GM12878 (cell line): Measurements from ENCODE around the gene PROCA1. TPM values are rescaled to one million over a fixed set of nuclear protein-coding genes. Genes with fewer than 3 reads are reported as not detected.

Experiments used
- ATAC-seq: fragments of 200-7000 bp; cut with Tn5 transposase; 3 replicates; pipeline ENCODE4 v1.9.1; 2020; ENCODE audit warnings: mild to moderate bottlenecking, moderate library complexity
- BruUV-seq: library from RNA; stranded (reverse); fragments of 400-500 nt; replicated peaks from 2 replicates; lab custom pipeline; 2021; lab: Mats Ljungman, UMichigan
- CTCF ChIA-PET: fragments of 300-600 bp; sonication (Branson Sonifier 250); formaldehyde crosslinking; extraction: SDS; loops from one replicate; lab custom pipeline; 2021; ENCODE audit warnings: inconsistent platforms; lab: Yijun Ruan, JAX
- POLR2A ChIA-PET: fragments of 350-600 bp; formaldehyde crosslinking; extraction: SDS; loops from one replicate; lab custom pipeline; 2021; ENCODE audit warnings: inconsistent platforms; lab: Charles Lee
- RAD21 ChIA-PET: fragments of 300-600 bp; sonication (Branson Sonifier 250); formaldehyde crosslinking; loops from one replicate; lab custom pipeline; 2023; ENCODE audit warnings: antibody characterized with exemption; ENCODE audit not compliant: unreplicated experiment; lab: Charles Lee
- SMC1A ChIA-PET: fragments of 300-600 bp; sonication (Branson Sonifier 250); formaldehyde crosslinking; loops from one replicate; lab custom pipeline; 2023; ENCODE audit not compliant: unreplicated experiment, uncharacterized antibody; lab: Charles Lee
- DNase-seq: peaks from one replicate; pipeline ENCODE4 v3.0.0-alpha.2; 2011; ENCODE audit warnings: low read depth, low spot score
- FAIRE-seq: peaks from 3 replicates; lab custom pipeline; 2011; peaks lifted over from hg19 to GRCh38; lab: Jason Lieb, UNC
- H2AFZ ChIP-seq: 2 replicates; pipeline ENCODE4 v1.6.0; 2011; ENCODE audit warnings: low read depth, low read length, control low read depth; ENCODE audit not compliant: control insufficient read depth
- H3K27ac ChIP-seq: 2 replicates; pipeline ENCODE4 v1.5.1; 2011; ENCODE audit warnings: control low read depth; ENCODE audit not compliant: control insufficient read depth, insufficient read depth
- H3K27me3 ChIP-seq, 2 experiments: replicated peaks in 1 of 2; 2 replicates each; pipeline versions ENCODE4 v1.6.0 to v1.6.1; 2011; ENCODE audit warnings: low read length in 1 of 2; ENCODE audit not compliant: control insufficient read depth in 2 of 2, insufficient read depth in 2 of 2
- H3K36me3 ChIP-seq, 2 experiments: 2 replicates each; pipeline ENCODE4 v1.5.1; 2011; ENCODE audit warnings: low read length in 1 of 2; ENCODE audit not compliant: control insufficient read depth in 2 of 2, insufficient read depth in 2 of 2
- H3K4me1 ChIP-seq: 2 replicates; pipeline ENCODE4 v1.6.1; 2011; ENCODE audit warnings: mild to moderate bottlenecking, low read length, moderate library complexity, mixed read lengths; ENCODE audit not compliant: control insufficient read depth, insufficient read depth
- H3K4me2 ChIP-seq: 2 replicates; pipeline ENCODE4 v1.6.0; 2011; ENCODE audit warnings: control low read depth; ENCODE audit not compliant: control insufficient read depth, insufficient read depth
- H3K4me3 ChIP-seq: fragments of 200-600 bp; sonication (generic); 2 replicates; pipeline ENCODE4 v1.5.1; 2016
- H3K79me2 ChIP-seq: 2 replicates; pipeline ENCODE4 v1.6.0; 2011; ENCODE audit warnings: low read length; ENCODE audit not compliant: control insufficient read depth, insufficient read depth
- H3K9ac ChIP-seq: 2 replicates; pipeline ENCODE4 v1.8.0; 2011; ENCODE audit warnings: low read length, control low read depth, mixed read lengths; ENCODE audit not compliant: control insufficient read depth, insufficient read depth
- H3K9me3 ChIP-seq: replicated peaks from 3 replicates; pipeline ENCODE4 v1.5.1; 2011; ENCODE audit warnings: mild to moderate bottlenecking, low read length; ENCODE audit not compliant: control insufficient read depth, insufficient read depth
- H4K20me1 ChIP-seq: 2 replicates; pipeline ENCODE4 v1.6.0; 2011; ENCODE audit not compliant: control insufficient read depth, insufficient read depth
- BMI1 ChIP-seq: fragments of 450-650 bp; IDR thresholded peaks from 2 replicates; pipeline ENCODE4 v1.6.1; 2016; ENCODE audit warnings: mild to moderate bottlenecking, moderate library complexity, borderline replicate concordance
- CBX3 ChIP-seq: fragments of 200-600 bp; sonication (generic); IDR thresholded peaks from 2 replicates; pipeline ENCODE4 v1.6.1; 2016; ENCODE audit warnings: low read depth, borderline replicate concordance
- E2F8 ChIP-seq: fragments of 450-650 bp; IDR thresholded peaks from 2 replicates; pipeline ENCODE4 v1.6.1; 2018; ENCODE audit warnings: mild to moderate bottlenecking, low read depth, moderate library complexity; ENCODE audit not compliant: partially characterized antibody
- ETV6 ChIP-seq, 2 experiments: fragments of 450-650 bp in 1 of 2; IDR thresholded peaks in 1 of 2; conservative IDR thresholded peaks in 1 of 2; 2 replicates each; pipeline ENCODE4 v1.6.1; 2014; ENCODE audit warnings: antibody characterized with exemption in 1 of 2, borderline replicate concordance in 1 of 2, low read depth in 1 of 2, mild to moderate bottlenecking in 1 of 2, moderate library complexity in 1 of 2
- NR2C2 ChIP-seq: IDR thresholded peaks from 2 replicates; pipeline ENCODE4 v1.6.1; 2011; ENCODE audit warnings: borderline replicate concordance, low read depth; ENCODE audit not compliant: control insufficient read depth, insufficient read length
- PAX5 ChIP-seq: IDR thresholded peaks from 2 replicates; pipeline ENCODE4 v1.6.1; 2011; ENCODE audit warnings: low read depth, low read length, borderline replicate concordance
- PBX3 ChIP-seq: IDR thresholded peaks from 2 replicates; pipeline ENCODE4 v1.6.1; 2011; ENCODE audit warnings: mild to moderate bottlenecking, low read depth, low read length, moderate library complexity; ENCODE audit not compliant: insufficient replicate concordance
- RELB ChIP-seq: fragments of 450-650 bp; IDR thresholded peaks from 2 replicates; pipeline ENCODE4 v1.6.1; 2017; ENCODE audit warnings: low read depth, mild to moderate bottlenecking, moderate library complexity
- RUNX3 ChIP-seq: IDR thresholded peaks from 2 replicates; pipeline ENCODE4 v1.6.1; 2012; ENCODE audit warnings: low read length, inconsistent platforms
- SKIL ChIP-seq: fragments of 450-650 bp; IDR thresholded peaks from 2 replicates; pipeline ENCODE4 v1.6.1; 2017; ENCODE audit warnings: mild to moderate bottlenecking, low read depth, inconsistent platforms; ENCODE audit not compliant: poor library complexity, severe bottlenecking
- SMC3 ChIP-seq: IDR thresholded peaks from 2 replicates; pipeline ENCODE4 v1.6.1; 2011; ENCODE audit warnings: low read length, improper control_type of control experiment, borderline replicate concordance
- TARDBP ChIP-seq: IDR thresholded peaks from 2 replicates; pipeline ENCODE4 v1.6.1; 2016; ENCODE audit warnings: borderline replicate concordance
- TCF12 ChIP-seq: IDR thresholded peaks from 2 replicates; pipeline ENCODE4 v1.6.1; 2011; ENCODE audit warnings: low read depth, mild to moderate bottlenecking, low read length
- ZBED1 ChIP-seq: IDR thresholded peaks from 2 replicates; pipeline ENCODE4 v1.6.1; 2016; ENCODE audit warnings: borderline replicate concordance
- ZNF207 ChIP-seq: fragments of 450-650 bp; IDR thresholded peaks from 2 replicates; pipeline ENCODE4 v1.6.1; 2014; ENCODE audit warnings: antibody characterized with exemption, mild to moderate bottlenecking, borderline replicate concordance
- ZNF274 ChIP-seq: IDR thresholded peaks from one replicate; pipeline ENCODE4 v1.8.0; 2011; ENCODE audit not compliant: insufficient read length, insufficient read depth
- WGBS: methylation state at CpG from one replicate; pipeline ENCODE4 v1.1.6; 2016; ENCODE audit warnings: low lambda C conversion rate; ENCODE audit not compliant: insufficient replicate concordance, insufficient coverage; ENCODE audit errors: missing lambda C conversion rate; 5-methylcytosine and 5-hydroxymethylcytosine counted together
- in situ Hi-C: fragments of 300-500 bp; cut with MboI; formaldehyde crosslinking; loops from 9 replicates; pipeline ENCODE4 v1.14.3; 2018; ENCODE audit warnings: mixed read lengths
- intact Hi-C: fragments of 100-400 bp; cut with micrococcal nuclease; formaldehyde crosslinking; loops from one replicate; pipeline ENCODE4 v1.14.2; 2022; ENCODE audit not compliant: unreplicated experiment
- polyA plus RNA-seq, 11 experiments: library from polyadenylated mRNA; depleted of rRNA in 4 of 11; unstranded in 6 of 11; stranded (reverse) in 5 of 11; fragments of >200 nt; fragmentation: Nextera tagmentation in 4 of 11; fragmentation: Illumina TruSeq in 1 of 11; extraction: Ambion mirVana in 4 of 11; extraction: Trizol in 1 of 11; gene quantifications; 1 replicate in 1 of 11; 2 replicates in 10 of 11; pipeline versions ENCODE4 v1.2.1 to v1.2.3, GENCODE V29; 2011 to 2016; ENCODE audit warnings: inconsistent platforms in 2 of 11, missing spikeins in 2 of 11, low read depth in 1 of 11
- total RNA-seq, 4 experiments: library from RNA; depleted of rRNA in 3 of 4; stranded (reverse); fragments of >200 nt in 3 of 4; fragmentation: Illumina TruSeq in 1 of 4; extraction: Trizol in 1 of 4; gene quantifications; 2 replicates each; pipeline versions ENCODE4 v1.2.1 to v1.2.3, GENCODE V29; 2013 to 2021

The PROCA1 gene
- total and polyA plus RNA-seq, 10 of the 15 experiments (the other 5 are each of a cell fraction or from before 2014, with no cell fraction given) = 0.35 to 4.8 (median 1.4) TPM

- ATAC-seq (no peak), FAIRE-seq (no peak), DNase-seq (no peak)
- Histone ChIP-seq H3K9me3 (no peaks in the 10 kb centered on the region), H3K4me2 (no peak overlapping the region), H3K9ac (no peak overlapping the region), H3K36me3 (peaks cover 29 to 49% of the 10 kb centered on the region in 2 experiments), H3K27me3 (no peaks in the 10 kb centered on the region), H2AFZ (no peak overlapping the region), H3K4me3 (no peak overlapping the region), H3K79me2 (no peaks in the 10 kb centered on the region), H4K20me1 (no peaks in the 10 kb centered on the region; the same call in 1 of the 2 replicates), H3K27ac (no peak overlapping the region), H3K4me1 (no peaks in the 10 kb centered on the region)
- ChIA-PET CTCF (interaction anchor here (0.6 to 1.2 kb wide), 5 partner anchors 23 to 488 kb away, joined by 3 to 4 read pairs (median 3); partner anchors contain the start of gene PROCA1), RAD21 (no interaction called here), SMC1A (interaction anchor here (0.9 kb wide), 1 partner anchor 10 kb away, joined by 3 read pairs; no protein-coding TSS in a partner anchor), POLR2A (interaction anchor here (0.7 to 1.2 kb wide), 3 partner anchors 41 to 209 kb away, joined by 3 to 4 read pairs (median 3); no protein-coding TSS in a partner anchor)
- in situ Hi-C loops (no loop called here), intact Hi-C loops (no loop called here)
- no TSS peak for BruUV-seq
- 99% methylated on average over 4 of the region's 4 CpGs for WGBS
- no peak for TF ChIP-seq PBX3
- TF ChIP-seq PAX5 = no peak
- TF ChIP-seq SKIL = no peak
- TF ChIP-seq SMC3 = no peak
- TF ChIP-seq ZNF274 = no peak
- TF ChIP-seq ZNF207 = no peak
- no peak for TF ChIP-seq TARDBP
- TF ChIP-seq TCF12 = no peak
- no peak for TF ChIP-seq RELB
- no peak for TF ChIP-seq BMI1
- TF ChIP-seq CBX3 = no peak
- no peak for TF ChIP-seq ETV6 (conservative IDR thresholded peaks at IDR 0.05 in 1 of 2, IDR thresholded peaks at IDR 0.05 in 1 of 2; ENCODE audit: borderline replicate concordance in 1 of 2, low read depth in 1 of 2)
- no peak for TF ChIP-seq RUNX3
- no peak for TF ChIP-seq NR2C2
- no peak for TF ChIP-seq E2F8
- no peak for TF ChIP-seq ZBED1
These were observed 23.2 kb downstream of the PROCA1 start for GRCh38 chr17:28688481-28688880.
